CD4-positive, alpha-beta memory T cell (primary cell): ENCODE data around the gene NIPAL3. TPM values are rescaled to one million over a fixed set of nuclear protein-coding genes. Genes with fewer than 3 reads are reported as not detected.

Experiments used
- CTCF ChIA-PET: fragments of 350-600 bp; sonication (Branson Sonifier 250); formaldehyde crosslinking; loops from one replicate; lab custom pipeline; 2021; ENCODE audit warnings: inconsistent platforms; ENCODE audit not compliant: partially characterized antibody; lab: Charles Lee
- POLR2A ChIA-PET: fragments of 350-600 bp; sonication (Branson Sonifier 250); formaldehyde crosslinking; loops from one replicate; lab custom pipeline; 2021; ENCODE audit not compliant: partially characterized antibody; lab: Charles Lee
- DNase-seq, 5 donors: peaks; one replicate each; pipeline versions ENCODE4 v3.0.0 to v3.0.0-alpha.2; 2020 to 2022; ENCODE audit warnings: mixed read lengths in 1 of 5
- H3K27ac ChIP-seq: one replicate; pipeline ENCODE4 v1.7.0; 2013; ENCODE audit warnings: low read depth, low read length
- H3K27me3 ChIP-seq: 2 replicates; pipeline ENCODE4 v1.7.0; 2013; ENCODE audit warnings: mild to moderate bottlenecking, low read length, moderate library complexity; ENCODE audit not compliant: insufficient read depth
- H3K36me3 ChIP-seq: 2 replicates; pipeline ENCODE4 v1.7.0; 2013; ENCODE audit warnings: mild to moderate bottlenecking, low read length, moderate library complexity; ENCODE audit not compliant: insufficient read depth
- H3K4me1 ChIP-seq: 2 replicates; pipeline ENCODE4 v1.7.0; 2013; ENCODE audit warnings: mild to moderate bottlenecking, low read length, moderate library complexity; ENCODE audit not compliant: insufficient read depth
- H3K4me3 ChIP-seq, 2 donors: one replicate each; pipeline ENCODE4 v1.7.0; 2013; ENCODE audit warnings: low read length in 2 of 2, mild to moderate bottlenecking in 1 of 2
- H3K9me3 ChIP-seq, 2 donors: one replicate each; pipeline ENCODE4 v1.7.0; 2013; ENCODE audit warnings: low read length in 2 of 2, control low read depth in 1 of 2; ENCODE audit not compliant: control insufficient read depth in 1 of 2
- H3K27ac Mint-ChIP-seq, 7 donors: one replicate each; pipeline ENCODE4 v1.8.0; 2020 to 2021; ENCODE audit warnings: mixed read lengths in 7 of 7, mild to moderate bottlenecking in 6 of 7, inconsistent platforms in 3 of 7, moderate library complexity in 3 of 7
- H3K27me3 Mint-ChIP-seq, 2 donors: one replicate each; pipeline ENCODE4 v1.8.0; 2020 to 2021; ENCODE audit warnings: mixed read lengths in 2 of 2
- H3K36me3 Mint-ChIP-seq, 2 donors: one replicate each; pipeline ENCODE4 v1.8.0; 2020 to 2021; ENCODE audit warnings: mixed read lengths in 2 of 2, inconsistent platforms in 1 of 2, mild to moderate bottlenecking in 1 of 2
- H3K4me1 Mint-ChIP-seq, 4 donors: one replicate each; pipeline ENCODE4 v1.8.0; 2020 to 2021; ENCODE audit warnings: mixed read lengths in 4 of 4, mild to moderate bottlenecking in 1 of 4
- H3K4me3 Mint-ChIP-seq, 8 donors: one replicate each; pipeline ENCODE4 v1.8.0; 2020 to 2021; ENCODE audit warnings: mixed read lengths in 8 of 8, mild to moderate bottlenecking in 7 of 8, moderate library complexity in 6 of 8, inconsistent platforms in 3 of 8
- H3K9me3 Mint-ChIP-seq, 8 donors: one replicate each; pipeline ENCODE4 v1.8.0; 2020 to 2021; ENCODE audit warnings: mixed read lengths in 8 of 8, mild to moderate bottlenecking in 5 of 8, inconsistent platforms in 3 of 8, moderate library complexity in 1 of 8
- intact Hi-C: fragments of 100-400 bp; cut with micrococcal nuclease; formaldehyde crosslinking; loops from one replicate; pipeline ENCODE4 v1.15.1; 2023
- polyA plus RNA-seq, 2 donors: library from polyadenylated mRNA; unstranded; fragments of 300-500 nt; fragmentation: Illumina TruSeq; gene quantifications; one replicate each; pipeline ENCODE4 v1.2.3, GENCODE V29; 2021
- total RNA-seq, 2 experiments: library from RNA; stranded (reverse); gene quantifications; one replicate each; pipeline ENCODE4 v1.2.3, GENCODE V29; 2021

Gene NIPAL3
- total and polyA plus RNA-seq, 4 experiments from 2014 or later = 52.8 to 88.6 (median 63.8) TPM

DNA sequence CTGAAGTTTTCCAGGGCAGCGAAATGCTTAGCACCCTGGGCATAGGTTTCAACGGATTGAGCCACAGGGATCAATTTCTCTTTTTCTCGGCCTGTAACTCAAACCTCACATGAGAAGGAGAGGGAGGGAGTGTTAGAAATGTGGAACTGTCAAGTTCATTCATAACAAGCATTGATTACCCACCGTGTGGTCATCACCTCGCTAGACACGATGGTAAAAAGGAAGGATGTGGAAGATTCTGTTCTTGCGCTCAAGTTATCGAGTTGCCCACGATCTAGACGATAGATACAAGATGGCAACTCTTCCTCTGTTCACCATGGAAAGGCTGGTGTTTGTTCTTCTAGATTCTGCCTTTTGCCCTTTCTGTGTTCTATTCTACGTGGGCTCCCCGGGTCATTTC, 83.0 kb downstream of the NIPAL3 start:
- no peaks in the 10 kb centered on the region for H3K27me3 ChIP-seq
- intact Hi-C loops = no loop called here
- CTCF ChIA-PET = interaction anchor here (1.5 to 6.6 kb wide), 3 partner anchors 12 to 84 kb away, joined by 4 to 38 read pairs (median 38); no protein-coding TSS in a partner anchor
- H3K4me3 ChIP-seq = no peak overlapping the region
- H3K4me3 Mint-ChIP-seq = peak overlapping the region in 2 of 8 donors; percentile 1 to 22
- H3K4me1 ChIP-seq = peaks cover 37% of the 10 kb centered on the region
- POLR2A ChIA-PET = interaction anchor here (12.3 to 16.6 kb wide), 2 partner anchors 9 to 20 kb away, joined by 422 to 459 read pairs; no protein-coding TSS in a partner anchor
- peaks cover 0 to 4% (median 0%) of the 10 kb centered on the region in 8 donors for H3K9me3 Mint-ChIP-seq
- no peaks in the 10 kb centered on the region for H3K27me3 Mint-ChIP-seq
- no peaks in the 10 kb centered on the region for H3K36me3 ChIP-seq
- no peaks in the 10 kb centered on the region for H3K9me3 ChIP-seq
- H3K36me3 Mint-ChIP-seq = peaks cover 7 to 8% of the 10 kb centered on the region in 2 donors
- H3K27ac Mint-ChIP-seq = peak overlapping the region in 3 of 7 donors; percentile 14 to 82 (median 59)
- DNase-seq = no peak
- H3K27ac ChIP-seq = no peak overlapping the region
- H3K4me1 Mint-ChIP-seq = peaks cover 28 to 45% (median 37%) of the 10 kb centered on the region in 4 donors

DNA sequence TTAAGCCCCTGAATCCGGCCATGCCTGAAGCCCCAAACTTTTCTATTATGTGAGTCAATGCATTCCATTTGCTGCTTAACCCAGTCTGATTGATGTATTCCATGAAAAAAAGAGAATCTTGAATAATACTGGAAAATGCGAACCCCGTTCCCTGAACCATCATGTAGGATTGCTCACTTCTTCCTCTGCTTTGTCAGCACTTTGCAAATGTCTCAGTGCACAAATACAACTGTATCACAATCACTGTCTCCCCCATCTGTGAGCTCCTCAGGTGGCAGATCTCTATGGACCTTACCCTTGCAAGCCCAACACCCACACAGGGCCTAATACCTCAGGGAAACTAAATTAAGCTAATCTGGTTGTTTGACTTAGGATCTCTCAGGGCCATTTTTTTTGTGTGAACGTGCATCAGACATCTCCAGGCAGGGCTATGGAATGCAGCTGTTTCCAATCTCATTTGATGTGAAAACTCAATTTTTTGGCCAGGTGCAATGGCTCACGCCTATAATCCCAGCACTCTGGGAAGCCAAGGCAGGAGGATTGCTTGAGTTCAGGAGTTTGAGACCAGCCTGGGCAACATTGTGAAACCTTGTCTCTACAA, 84.9 kb downstream of the NIPAL3 start:
- Histone ChIP-seq H3K27ac (peak overlapping the region; percentile 93), H3K9me3 (no peaks in the 10 kb centered on the region), H3K4me3 (no peak overlapping the region), H3K4me1 (peaks cover 46% of the 10 kb centered on the region), H3K36me3 (no peaks in the 10 kb centered on the region), H3K27me3 (no peaks in the 10 kb centered on the region)
- peaks cover 29 to 63% (median 41%) of the 10 kb centered on the region in 4 donors for H3K4me1 Mint-ChIP-seq
- H3K4me3 Mint-ChIP-seq = peak overlapping the region in 7 of 8 donors; percentile 43 to 96 (median 84)
- intact Hi-C loops = loop anchor here (5.0 to 10.0 kb wide), 4 partner anchors 33 to 424 kb away; partner anchors contain the start of genes CLIC4 and SRRM1
- H3K27me3 Mint-ChIP-seq = no peaks in the 10 kb centered on the region
- CTCF ChIA-PET = interaction anchor here (2.5 to 6.6 kb wide), 5 partner anchors 9 to 85 kb away, joined by 18 to 38 read pairs (median 32); partner anchors contain the start of gene NIPAL3
- peaks cover 0 to 4% (median 0%) of the 10 kb centered on the region in 8 donors for H3K9me3 Mint-ChIP-seq
- H3K27ac Mint-ChIP-seq = peak overlapping the region; percentile 86 to 98 (median 97)
- no peak for DNase-seq
- peaks cover 20 to 23% of the 10 kb centered on the region in 2 donors for H3K36me3 Mint-ChIP-seq
- POLR2A ChIA-PET = interaction anchor here (0.9 to 16.6 kb wide), 9 partner anchors 11 to 108 kb away, joined by 5 to 459 read pairs (median 24); partner anchors contain the start of genes NIPAL3 and STPG1

GRCh38 chr1:24501371-24502064, 85.9 kb downstream of the NIPAL3 start:
- CTCF ChIA-PET = interaction anchor here (0.6 to 6.6 kb wide), 14 partner anchors 10 to 109 kb away, joined by 3 to 38 read pairs (median 5); partner anchors contain the start of genes NIPAL3 and STPG1
- peaks cover 19 to 20% of the 10 kb centered on the region in 2 donors for H3K36me3 Mint-ChIP-seq
- peak overlapping the region; percentile 86 to 98 (median 97) for H3K27ac Mint-ChIP-seq

GRCh38 chr1:24502065-24502708, 86.6 kb downstream of the NIPAL3 start:
- peak overlapping the region; percentile 76 to 84 for H3K4me3 ChIP-seq
- DNase-seq = peak; percentile 85 to 96 (median 90)

More at GRCh38 chr1:24501371-24502064, 85.9 kb downstream of the NIPAL3 start:
- Histone ChIP-seq H3K9me3 (no peaks in the 10 kb centered on the region), H3K27ac (peak overlapping the region; percentile 93), H3K36me3 (no peaks in the 10 kb centered on the region), H3K27me3 (no peaks in the 10 kb centered on the region), H3K4me3 (peak overlapping the region; percentile 76 to 84), H3K4me1 (peaks cover 56% of the 10 kb centered on the region)
- intact Hi-C loops = loop anchor here (1.0 to 10.0 kb wide), 8 partner anchors 15 to 423 kb away; partner anchors contain the start of genes CLIC4, NIPAL3 and SRRM1
- POLR2A ChIA-PET = interaction anchor here (0.6 to 16.6 kb wide), 27 partner anchors 10 to 531 kb away, joined by 3 to 459 read pairs (median 6); partner anchors contain the start of genes NIPAL3 and STPG1
- H3K4me1 Mint-ChIP-seq = peaks cover 34 to 71% (median 48%) of the 10 kb centered on the region in 4 donors
- peak; percentile 41 to 65 (median 52) for DNase-seq
- H3K4me3 Mint-ChIP-seq = peak overlapping the region; percentile 84 to 96 (median 88)
- peaks cover 0 to 4% (median 0%) of the 10 kb centered on the region in 8 donors for H3K9me3 Mint-ChIP-seq
- H3K27me3 Mint-ChIP-seq = no peaks in the 10 kb centered on the region

DNA sequence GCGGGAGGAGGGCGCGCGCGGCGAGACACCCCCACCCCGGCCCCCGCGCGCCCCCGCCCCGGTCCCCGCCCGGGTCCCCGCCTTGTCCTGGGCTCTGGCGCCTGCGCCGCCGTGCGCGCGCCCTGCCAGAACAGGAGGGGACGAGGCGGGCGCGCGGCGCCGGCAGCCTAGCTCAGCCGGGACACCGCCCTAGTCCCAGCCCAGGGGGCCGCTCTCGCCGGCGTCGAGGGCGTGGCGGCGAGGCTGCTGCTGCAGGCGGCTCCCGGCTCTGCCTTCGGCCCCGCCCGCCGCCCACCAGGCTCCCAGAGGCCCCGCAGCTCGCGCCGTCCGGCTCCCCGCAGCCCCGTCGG, 87.1 kb downstream of the NIPAL3 start, which contains the start of gene RCAN3:
Gene RCAN3 (plus strand): TSS at position 128 of the 350 bp plus-strand sequence. CDS start 11,537 bp downstream, outside the sequence.
- H3K27ac ChIP-seq = peak within 1 kb of the TSS; percentile 93

More at GRCh38 chr1:24502065-24502708, 86.6 kb downstream of the NIPAL3 start:
- Histone ChIP-seq H3K27ac (peak overlapping the region; percentile 93), H3K4me1 (peaks cover 62% of the 10 kb centered on the region), H3K36me3 (no peaks in the 10 kb centered on the region), H3K27me3 (no peaks in the 10 kb centered on the region), H3K9me3 (no peaks in the 10 kb centered on the region)
- Mint-ChIP-seq H3K36me3 (peaks cover 19 to 23% of the 10 kb centered on the region in 2 donors), H3K27me3 (no peaks in the 10 kb centered on the region), H3K9me3 (peaks cover 0 to 4% (median 0%) of the 10 kb centered on the region in 8 donors), H3K27ac (peak overlapping the region; percentile 86 to 98 (median 97)), H3K4me1 (peaks cover 38 to 78% (median 54%) of the 10 kb centered on the region in 4 donors), H3K4me3 (peak overlapping the region; percentile 84 to 96 (median 88))
- intact Hi-C loops = loop anchor here (1.0 to 10.0 kb wide), 8 partner anchors 16 to 423 kb away; partner anchors contain the start of genes CLIC4, NIPAL3 and SRRM1
- CTCF ChIA-PET = interaction anchor here (1.0 to 6.6 kb wide), 13 partner anchors 11 to 109 kb away, joined by 3 to 38 read pairs (median 7); partner anchors contain the start of genes NIPAL3 and STPG1
- POLR2A ChIA-PET = interaction anchor here (0.6 to 16.6 kb wide), 32 partner anchors 8 to 427 kb away, joined by 3 to 459 read pairs (median 5); partner anchors contain the start of genes NIPAL3 and STPG1

More for the DNA sequence above, 87.1 kb downstream of the NIPAL3 start, which contains the start of gene RCAN3:
- peak; percentile 89 to 93 (median 90) for DNase-seq
- H3K36me3 ChIP-seq = no peaks in the 10 kb centered on the region
- peaks cover 67% of the 10 kb centered on the region for H3K4me1 ChIP-seq
- H3K4me3 ChIP-seq = peak within 1 kb of the TSS; percentile 83 to 84
- H3K9me3 ChIP-seq = no peaks in the 10 kb centered on the region
- intact Hi-C loops = loop anchor here (1.0 to 10.0 kb wide), 8 partner anchors 16 to 422 kb away; partner anchors contain the start of genes CLIC4, NIPAL3 and SRRM1
- no peaks in the 10 kb centered on the region for H3K27me3 Mint-ChIP-seq
- H3K4me1 Mint-ChIP-seq = peaks cover 43 to 83% (median 57%) of the 10 kb centered on the region in 4 donors
- H3K36me3 Mint-ChIP-seq = peaks cover 23 to 28% of the 10 kb centered on the region in 2 donors
- ChIA-PET POLR2A (interaction anchor here (0.7 to 16.6 kb wide), 26 partner anchors 9 to 426 kb away, joined by 3 to 459 read pairs (median 6); partner anchors contain the start of genes NIPAL3 and STPG1), CTCF (interaction anchor here (1.0 to 6.6 kb wide), 12 partner anchors 11 to 89 kb away, joined by 3 to 38 read pairs (median 8); partner anchors contain the start of genes NIPAL3 and STPG1)
- H3K27ac Mint-ChIP-seq = peak within 1 kb of the TSS; percentile 92 to 99 (median 98)
- H3K9me3 Mint-ChIP-seq = peaks cover 0 to 4% (median 0%) of the 10 kb centered on the region in 8 donors
- no peaks in the 10 kb centered on the region for H3K27me3 ChIP-seq
- H3K4me3 Mint-ChIP-seq = peak within 1 kb of the TSS; percentile 96 to 100 (median 99)
